DOHH2 (cell line): ENCODE measurements around the gene SUPT5H.

Experiments
- H3F3A ChIP-seq: fragments of 200-600 bp; sonication (generic), shearing (Covaris generic); 2 replicates; pipeline ENCODE4 v1.6.0; 2016; ENCODE audit warnings: antibody characterized with exemption, mild to moderate bottlenecking; ENCODE audit not compliant: control insufficient read depth, insufficient read depth
- H3K27ac ChIP-seq: fragments of 200-600 bp; sonication (generic); 2 replicates; pipeline ENCODE4 v1.5.1; 2014; ENCODE audit warnings: low read depth, mild to moderate bottlenecking, low read length, moderate library complexity
- H3K27me3 ChIP-seq: fragments of 200-600 bp; sonication (generic); 2 replicates; pipeline ENCODE4 v1.6.1; 2014; ENCODE audit warnings: mild to moderate bottlenecking, low read length, mixed read lengths; ENCODE audit not compliant: control insufficient read depth
- H3K36me3 ChIP-seq: fragments of 200-600 bp; sonication (generic); 2 replicates; pipeline ENCODE4 v1.6.1; 2014; ENCODE audit warnings: mild to moderate bottlenecking, low read length, moderate library complexity, mixed read lengths; ENCODE audit not compliant: control insufficient read depth
- H3K4me1 ChIP-seq: fragments of 200-600 bp; sonication (generic); 2 replicates; pipeline ENCODE4 v1.6.1; 2014; ENCODE audit warnings: mild to moderate bottlenecking, low read length, mixed read lengths; ENCODE audit not compliant: control insufficient read depth
- H3K4me2 ChIP-seq: fragments of 200-600 bp; sonication (generic); 2 replicates; pipeline ENCODE4 v1.6.0; 2014; ENCODE audit warnings: mild to moderate bottlenecking, low read length, moderate library complexity
- H3K4me3 ChIP-seq: fragments of 200-600 bp; sonication (generic); 2 replicates; pipeline ENCODE4 v1.5.1; 2014; ENCODE audit warnings: mild to moderate bottlenecking, low read length, mixed read lengths
- H3K79me2 ChIP-seq: fragments of 200-600 bp; sonication (generic); 2 replicates; pipeline ENCODE4 v1.6.1; 2014; ENCODE audit warnings: mild to moderate bottlenecking, low read length, mixed read lengths; ENCODE audit not compliant: control insufficient read depth
- H3K9me2 ChIP-seq: fragments of 200-600 bp; sonication (generic); replicated peaks from 2 replicates; pipeline ENCODE4 v1.6.1; 2014; ENCODE audit warnings: mild to moderate bottlenecking, low read length, mixed read lengths; ENCODE audit not compliant: control insufficient read depth
- H3K9me3 ChIP-seq: fragments of 200-600 bp; sonication (generic); 2 replicates; pipeline ENCODE4 v1.6.1; 2014; ENCODE audit warnings: antibody characterized with exemption, low read length, mixed read lengths; ENCODE audit not compliant: control insufficient read depth, insufficient read depth
- H4K20me1 ChIP-seq: fragments of 200-600 bp; sonication (generic); 2 replicates; pipeline ENCODE4 v1.6.0; 2014; ENCODE audit warnings: low read depth, mild to moderate bottlenecking, antibody characterized with exemption, low read length, moderate library complexity; ENCODE audit not compliant: control insufficient read depth, insufficient read depth
- EZH2phosphoT487 ChIP-seq: fragments of 200-600 bp; sonication (generic); IDR thresholded peaks from 2 replicates; pipeline ENCODE4 v1.6.1; 2017; ENCODE audit warnings: borderline replicate concordance, mild to moderate bottlenecking, antibody characterized with exemption, low read length, moderate library complexity, mixed read lengths
- TF ChIP-seq, protein P1 (sequence below): fragments of 200-600 bp; sonication (generic); IDR thresholded peaks from one replicate; pipeline ENCODE4 v1.5.1; 2014; ENCODE audit warnings: antibody characterized with exemption, mild to moderate bottlenecking, low read depth, low read length; ENCODE audit not compliant: poor library complexity, severe bottlenecking

Gene SUPT5H

DNA sequence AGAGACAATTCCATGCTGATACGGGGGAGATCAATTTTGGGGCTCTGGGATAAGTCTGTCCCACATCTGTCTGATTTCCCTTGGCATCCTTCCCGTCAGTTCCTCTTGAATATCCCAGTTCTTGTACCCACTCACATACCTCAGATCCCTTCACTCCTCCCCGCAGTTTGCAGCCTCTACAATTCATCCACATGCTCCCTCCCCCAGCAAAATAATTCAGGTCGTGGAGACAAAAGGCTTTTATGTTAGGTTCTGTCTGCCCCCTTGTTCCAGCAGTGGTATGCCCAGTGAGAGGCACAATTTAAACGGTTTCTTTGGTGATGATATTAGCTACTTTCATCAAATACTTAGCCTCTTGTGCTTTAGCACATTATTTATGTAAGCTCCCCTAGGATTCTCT lies 19.2 kb upstream of the SUPT5H start:
- Histone ChIP-seq H3K4me1 (peaks cover 7% of the 10 kb centered on the region), H3K4me2 (no peak overlapping the region), H3K27me3 (no peaks in the 10 kb centered on the region), H3K4me3 (no peak overlapping the region), H3F3A (peaks cover 12% of the 10 kb centered on the region), H3K9me3 (no peaks in the 10 kb centered on the region), H3K36me3 (peaks cover 5% of the 10 kb centered on the region), H4K20me1 (no peaks in the 10 kb centered on the region), H3K27ac (no peak overlapping the region), H3K9me2 (no peaks in the 10 kb centered on the region), H3K79me2 (no peaks in the 10 kb centered on the region)
- no peak for TF ChIP-seq EZH2phosphoT487
- TF ChIP-seq, protein P1, sequence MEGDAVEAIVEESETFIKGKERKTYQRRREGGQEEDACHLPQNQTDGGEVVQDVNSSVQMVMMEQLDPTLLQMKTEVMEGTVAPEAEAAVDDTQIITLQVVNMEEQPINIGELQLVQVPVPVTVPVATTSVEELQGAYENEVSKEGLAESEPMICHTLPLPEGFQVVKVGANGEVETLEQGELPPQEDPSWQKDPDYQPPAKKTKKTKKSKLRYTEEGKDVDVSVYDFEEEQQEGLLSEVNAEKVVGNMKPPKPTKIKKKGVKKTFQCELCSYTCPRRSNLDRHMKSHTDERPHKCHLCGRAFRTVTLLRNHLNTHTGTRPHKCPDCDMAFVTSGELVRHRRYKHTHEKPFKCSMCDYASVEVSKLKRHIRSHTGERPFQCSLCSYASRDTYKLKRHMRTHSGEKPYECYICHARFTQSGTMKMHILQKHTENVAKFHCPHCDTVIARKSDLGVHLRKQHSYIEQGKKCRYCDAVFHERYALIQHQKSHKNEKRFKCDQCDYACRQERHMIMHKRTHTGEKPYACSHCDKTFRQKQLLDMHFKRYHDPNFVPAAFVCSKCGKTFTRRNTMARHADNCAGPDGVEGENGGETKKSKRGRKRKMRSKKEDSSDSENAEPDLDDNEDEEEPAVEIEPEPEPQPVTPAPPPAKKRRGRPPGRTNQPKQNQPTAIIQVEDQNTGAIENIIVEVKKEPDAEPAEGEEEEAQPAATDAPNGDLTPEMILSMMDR: no peak

DNA sequence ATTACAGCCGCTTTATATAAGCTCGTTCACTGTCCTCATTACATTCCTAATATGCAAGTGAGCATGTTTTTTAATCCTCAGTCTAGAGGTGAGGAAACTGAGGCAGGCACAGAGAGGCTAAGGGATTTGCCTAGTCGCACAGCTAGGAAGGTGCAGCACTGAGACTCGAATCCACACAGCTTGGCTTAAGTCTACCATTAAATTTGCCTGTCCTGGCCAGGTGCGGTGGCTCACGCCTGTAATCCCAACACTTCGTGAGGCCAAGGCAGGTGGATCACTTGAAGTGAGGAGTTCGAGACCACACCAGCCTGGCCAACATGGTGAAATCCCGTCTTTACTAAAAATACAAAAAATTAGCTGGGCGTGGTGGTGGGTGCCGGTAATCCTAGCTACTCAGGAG lies 17.7 kb upstream of the SUPT5H start:
- TF ChIP-seq, protein P1: no peak
- no peak for TF ChIP-seq EZH2phosphoT487
- Histone ChIP-seq H3F3A (peaks cover 28% of the 10 kb centered on the region), H3K27ac (no peak overlapping the region), H4K20me1 (no peaks in the 10 kb centered on the region), H3K4me1 (peaks cover 15% of the 10 kb centered on the region), H3K79me2 (no peaks in the 10 kb centered on the region; the same call in 1 of the 2 replicates), H3K9me2 (no peaks in the 10 kb centered on the region), H3K27me3 (no peaks in the 10 kb centered on the region), H3K4me3 (no peak overlapping the region), H3K9me3 (no peaks in the 10 kb centered on the region), H3K4me2 (no peak overlapping the region), H3K36me3 (peaks cover 16% of the 10 kb centered on the region)

DNA sequence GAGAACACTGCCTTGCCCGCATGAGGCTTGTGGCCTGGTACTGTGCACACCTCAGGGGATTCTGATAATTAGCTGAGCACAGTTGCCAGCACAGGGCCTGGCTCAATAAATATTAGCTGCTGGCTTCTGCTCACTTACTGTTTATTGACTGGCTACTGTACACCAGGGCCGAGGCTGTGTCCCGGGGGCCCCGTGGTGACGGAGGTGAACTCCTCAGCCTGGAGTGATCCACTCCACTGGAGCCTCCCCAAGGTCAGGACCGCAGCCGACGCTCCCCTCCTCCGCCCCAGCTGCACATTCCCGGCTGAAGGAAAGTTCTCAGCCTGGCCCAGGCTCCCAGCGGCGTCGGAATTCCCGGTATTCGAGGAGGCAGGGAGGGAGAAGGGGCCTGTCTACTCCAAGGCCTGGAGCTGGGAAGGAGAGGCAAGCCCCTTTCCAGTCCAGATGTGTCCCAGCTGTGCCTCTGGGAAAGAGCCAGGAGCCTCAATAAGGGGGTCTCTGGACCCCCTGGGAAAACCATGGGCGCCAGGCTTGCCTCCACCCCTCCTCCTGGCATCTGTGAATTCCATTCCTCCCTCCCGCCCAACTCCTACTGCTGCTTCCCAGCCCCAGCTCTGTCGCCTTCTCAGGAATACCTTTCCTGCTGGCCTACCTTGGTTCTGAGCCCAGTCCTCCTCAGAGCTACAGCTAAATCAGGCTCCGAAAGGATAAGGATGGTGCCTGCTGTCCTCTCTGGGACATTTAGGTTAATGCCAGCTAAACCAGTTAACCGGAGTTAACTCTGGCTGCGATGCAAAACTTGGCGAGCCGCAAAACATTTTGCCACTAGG lies 16.9 kb upstream of the SUPT5H start:
- Histone ChIP-seq H3K4me3 (no peak overlapping the region), H3K9me2 (no peaks in the 10 kb centered on the region), H3K27ac (no peak overlapping the region), H3K79me2 (peaks cover 7% of the 10 kb centered on the region), H3K36me3 (peaks cover 21% of the 10 kb centered on the region), H3K4me1 (peaks cover 23% of the 10 kb centered on the region), H3K27me3 (no peaks in the 10 kb centered on the region), H4K20me1 (peaks cover 2% of the 10 kb centered on the region; the same call in 1 of the 2 replicates), H3K9me3 (no peaks in the 10 kb centered on the region), H3K4me2 (no peak overlapping the region), H3F3A (peaks cover 36% of the 10 kb centered on the region)
- TF ChIP-seq, protein P1: no peak
- no peak for TF ChIP-seq EZH2phosphoT487
